HG02885 (cell line): ENCODE measurements around the gene ABCA5.

Experiments
- ATAC-seq: cut with Tn5 transposase; IDR thresholded peaks from one replicate; pipeline ENCODE4 v1.9.1; 2021; ENCODE audit warnings: mild to moderate bottlenecking; ENCODE audit not compliant: unreplicated experiment, poor library complexity

The ABCA5 gene, protein sequence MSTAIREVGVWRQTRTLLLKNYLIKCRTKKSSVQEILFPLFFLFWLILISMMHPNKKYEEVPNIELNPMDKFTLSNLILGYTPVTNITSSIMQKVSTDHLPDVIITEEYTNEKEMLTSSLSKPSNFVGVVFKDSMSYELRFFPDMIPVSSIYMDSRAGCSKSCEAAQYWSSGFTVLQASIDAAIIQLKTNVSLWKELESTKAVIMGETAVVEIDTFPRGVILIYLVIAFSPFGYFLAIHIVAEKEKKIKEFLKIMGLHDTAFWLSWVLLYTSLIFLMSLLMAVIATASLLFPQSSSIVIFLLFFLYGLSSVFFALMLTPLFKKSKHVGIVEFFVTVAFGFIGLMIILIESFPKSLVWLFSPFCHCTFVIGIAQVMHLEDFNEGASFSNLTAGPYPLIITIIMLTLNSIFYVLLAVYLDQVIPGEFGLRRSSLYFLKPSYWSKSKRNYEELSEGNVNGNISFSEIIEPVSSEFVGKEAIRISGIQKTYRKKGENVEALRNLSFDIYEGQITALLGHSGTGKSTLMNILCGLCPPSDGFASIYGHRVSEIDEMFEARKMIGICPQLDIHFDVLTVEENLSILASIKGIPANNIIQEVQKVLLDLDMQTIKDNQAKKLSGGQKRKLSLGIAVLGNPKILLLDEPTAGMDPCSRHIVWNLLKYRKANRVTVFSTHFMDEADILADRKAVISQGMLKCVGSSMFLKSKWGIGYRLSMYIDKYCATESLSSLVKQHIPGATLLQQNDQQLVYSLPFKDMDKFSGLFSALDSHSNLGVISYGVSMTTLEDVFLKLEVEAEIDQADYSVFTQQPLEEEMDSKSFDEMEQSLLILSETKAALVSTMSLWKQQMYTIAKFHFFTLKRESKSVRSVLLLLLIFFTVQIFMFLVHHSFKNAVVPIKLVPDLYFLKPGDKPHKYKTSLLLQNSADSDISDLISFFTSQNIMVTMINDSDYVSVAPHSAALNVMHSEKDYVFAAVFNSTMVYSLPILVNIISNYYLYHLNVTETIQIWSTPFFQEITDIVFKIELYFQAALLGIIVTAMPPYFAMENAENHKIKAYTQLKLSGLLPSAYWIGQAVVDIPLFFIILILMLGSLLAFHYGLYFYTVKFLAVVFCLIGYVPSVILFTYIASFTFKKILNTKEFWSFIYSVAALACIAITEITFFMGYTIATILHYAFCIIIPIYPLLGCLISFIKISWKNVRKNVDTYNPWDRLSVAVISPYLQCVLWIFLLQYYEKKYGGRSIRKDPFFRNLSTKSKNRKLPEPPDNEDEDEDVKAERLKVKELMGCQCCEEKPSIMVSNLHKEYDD (N-terminal part only)

DNA sequence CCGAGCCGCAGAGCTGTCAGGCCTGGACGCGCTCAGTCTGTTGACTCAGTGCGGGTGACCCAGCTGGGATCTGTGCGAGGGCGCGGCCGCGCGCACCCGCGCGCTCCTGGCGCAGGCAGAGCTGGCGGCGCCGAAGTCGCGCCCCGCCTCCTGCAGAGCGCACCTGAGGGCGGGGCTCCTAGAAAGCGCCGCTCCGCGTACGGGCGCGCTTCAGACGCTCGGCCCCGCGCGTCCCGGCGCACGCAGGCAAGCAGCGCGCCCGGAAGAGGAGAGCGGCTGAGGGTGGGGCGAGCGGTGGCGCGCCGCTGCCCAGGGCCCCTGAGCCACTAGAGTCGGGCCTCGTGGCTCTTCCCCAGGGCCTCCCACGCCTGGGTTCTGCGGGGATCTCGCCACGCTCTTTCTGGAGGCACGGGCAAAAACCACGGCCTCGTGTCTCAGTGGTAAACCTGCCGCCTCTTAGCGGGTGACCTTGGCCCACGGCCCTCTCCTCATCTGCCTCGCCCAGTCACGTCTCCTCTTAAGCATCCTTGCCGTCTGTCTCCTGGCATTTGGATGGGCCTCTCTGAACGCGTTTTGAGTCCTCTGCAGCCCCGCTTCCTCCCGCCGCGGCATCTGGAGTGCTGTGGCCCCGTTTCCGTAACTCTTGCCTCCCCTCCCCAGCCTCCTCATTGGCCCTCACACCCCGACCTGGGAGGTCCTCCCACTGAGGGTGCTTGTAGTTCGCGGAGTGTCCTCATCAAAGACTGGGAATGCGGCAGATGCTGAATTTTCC, at the start of gene ABCA5:
Gene ABCA5, minus strand, starts transcription at position 74 of the 772 bp plus-strand sequence. CDS start 12,718 bp downstream, outside the sequence.
- peak; percentile 95 for ATAC-seq

DNA sequence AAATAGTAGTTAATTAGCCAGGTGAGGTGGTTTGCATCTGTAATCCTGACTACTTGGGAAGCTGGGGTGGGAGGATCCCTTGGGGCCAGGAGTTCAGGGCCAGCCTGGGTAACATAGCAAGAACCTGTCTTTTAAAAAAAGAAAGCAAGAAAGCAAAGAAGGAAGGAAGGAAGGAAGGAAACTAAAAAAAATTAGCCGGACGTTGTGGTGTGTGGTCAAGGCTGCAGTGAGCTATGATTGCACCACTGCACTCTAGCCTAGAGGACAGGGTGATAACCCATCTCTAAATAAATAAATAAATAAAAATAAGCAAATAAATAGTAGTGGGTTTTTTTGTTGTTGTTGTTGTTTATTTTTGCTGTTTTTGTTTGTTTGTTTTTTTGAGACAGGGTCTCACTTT, 48.3 kb upstream of the ABCA5 start:
- ATAC-seq: peak; percentile 69

DNA sequence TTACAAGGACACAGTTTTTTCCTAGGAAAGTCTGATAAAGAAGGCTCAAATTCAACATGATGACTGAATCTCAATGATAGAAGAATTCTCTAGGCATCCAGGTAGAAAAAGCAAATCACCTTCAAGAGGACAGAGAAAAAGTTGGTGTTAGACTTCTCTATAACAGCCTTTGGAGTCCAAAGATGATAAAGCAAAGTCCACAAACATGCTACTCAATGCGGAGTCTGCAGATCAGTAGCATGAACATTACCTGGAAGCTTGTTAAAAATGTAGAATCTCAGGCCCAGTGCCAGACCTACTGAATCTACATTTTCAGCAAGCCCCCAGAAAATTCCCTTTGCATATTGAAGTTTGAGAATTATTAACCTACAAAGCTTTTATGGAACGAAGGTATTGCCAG, 46.1 kb upstream of the ABCA5 start:
- no peak for ATAC-seq

DNA sequence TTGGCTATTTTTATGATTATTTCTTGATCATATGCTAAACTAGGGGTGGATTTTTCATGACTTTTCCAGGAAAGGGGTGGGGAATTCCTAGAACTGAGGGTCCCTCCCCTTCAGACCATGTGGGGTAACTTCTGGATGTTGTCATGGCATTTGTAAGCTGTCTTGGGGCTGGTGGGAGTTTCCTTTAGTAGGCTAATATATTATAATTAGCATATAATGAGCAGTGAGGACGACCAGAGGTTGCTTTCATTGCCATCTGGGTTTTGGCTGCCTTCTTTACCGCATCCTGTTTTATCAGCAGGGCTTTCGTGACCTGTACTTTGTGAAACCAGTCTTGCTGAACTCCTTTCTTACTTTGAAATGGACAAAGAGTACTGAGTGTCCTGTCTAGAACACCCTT, 40.4 kb upstream of the ABCA5 start:
- peak; percentile 93 for ATAC-seq

DNA sequence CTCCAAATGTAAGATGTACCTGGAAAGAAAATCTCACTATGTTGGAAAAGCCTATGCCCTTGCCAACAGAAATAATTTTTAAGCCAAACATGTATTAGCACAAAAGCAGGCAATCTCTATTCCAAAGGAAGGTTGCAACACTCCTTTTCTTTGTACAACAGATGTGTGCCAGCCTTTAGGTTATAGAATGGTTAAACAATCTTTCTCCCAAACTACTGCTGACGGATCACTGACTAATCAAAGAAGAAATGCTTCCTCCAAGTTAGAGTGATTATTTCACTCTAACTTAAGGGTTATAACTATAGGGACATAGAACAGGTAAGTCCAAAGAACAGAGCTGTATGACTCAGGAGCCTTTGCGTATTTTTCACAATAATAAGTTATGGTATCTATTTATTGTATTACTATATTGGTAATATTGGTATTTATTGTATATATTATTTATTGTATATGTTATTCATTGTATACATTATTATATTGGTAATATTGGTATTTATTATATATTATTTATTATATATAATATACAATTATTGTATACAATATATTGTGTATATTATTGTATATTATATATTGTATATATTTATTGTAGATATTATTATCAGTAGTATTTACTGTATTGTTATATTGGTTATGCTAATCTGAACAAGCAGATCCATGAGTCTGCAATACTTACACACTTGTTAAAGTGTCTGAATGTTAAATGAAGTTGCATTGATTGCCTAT, 36.7 kb upstream of the ABCA5 start:
- no peak for ATAC-seq

DNA sequence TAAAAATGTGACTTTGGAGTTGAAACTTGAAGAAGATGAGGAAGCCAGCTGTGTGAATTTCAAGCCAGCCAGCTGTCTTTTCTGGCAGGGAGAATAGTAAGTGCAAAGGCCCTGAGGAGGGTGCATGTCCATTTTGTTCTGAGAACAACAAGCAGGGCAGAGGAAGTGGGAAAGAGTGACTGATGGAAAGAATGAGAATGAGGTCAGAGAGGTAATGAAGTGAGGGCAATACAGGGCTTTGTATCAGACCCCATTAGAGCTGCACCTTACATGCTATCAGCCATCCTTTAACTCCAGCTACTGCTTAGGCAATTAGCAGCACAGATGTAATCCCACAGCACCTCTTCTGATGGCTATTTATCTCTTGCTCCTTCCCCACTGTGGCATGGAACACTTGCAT, 34.2 kb upstream of the ABCA5 start:
- ATAC-seq: no peak

DNA sequence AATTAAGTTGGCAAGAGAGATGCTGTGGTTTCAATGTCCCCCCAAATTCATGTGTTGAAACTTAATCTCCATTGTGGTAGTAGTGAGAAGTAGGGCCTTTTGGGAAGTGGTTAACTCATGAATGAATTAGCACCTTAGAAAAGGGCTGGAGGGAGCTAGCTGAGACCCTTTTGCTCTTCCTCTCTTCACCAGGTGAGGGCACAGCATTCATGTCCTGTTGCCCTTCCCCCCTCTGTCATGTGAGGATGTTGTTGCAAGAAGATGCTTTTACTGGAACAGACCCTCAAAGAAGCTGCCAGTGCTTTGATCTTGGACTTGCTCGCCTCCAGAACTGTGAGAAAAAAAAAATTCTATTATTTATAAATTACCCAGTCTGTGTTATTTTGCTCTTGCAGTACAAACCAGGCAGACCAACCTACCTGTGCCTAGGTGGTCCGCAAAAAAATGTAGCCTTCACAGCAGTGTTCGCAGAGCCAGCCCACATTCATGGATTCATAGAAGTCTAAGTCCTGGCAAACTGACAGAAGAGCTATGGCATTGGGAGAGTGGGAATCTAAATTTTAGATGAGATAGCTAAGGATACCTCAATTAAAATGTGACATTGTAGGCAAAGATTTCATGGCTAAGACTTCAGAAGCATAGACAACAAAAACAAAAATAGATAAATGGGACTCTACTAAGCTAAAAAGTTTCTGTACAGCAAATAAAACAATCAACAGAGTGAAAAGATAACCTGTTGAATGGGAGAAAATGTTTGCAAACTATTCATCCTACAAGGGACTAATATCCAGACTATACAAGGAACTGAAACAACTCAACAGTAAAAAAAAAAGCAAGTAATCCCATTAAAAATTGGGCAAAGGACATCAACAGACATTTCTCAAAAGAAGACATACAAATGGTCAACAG, 32.0 kb upstream of the ABCA5 start:
- ATAC-seq: no peak

DNA sequence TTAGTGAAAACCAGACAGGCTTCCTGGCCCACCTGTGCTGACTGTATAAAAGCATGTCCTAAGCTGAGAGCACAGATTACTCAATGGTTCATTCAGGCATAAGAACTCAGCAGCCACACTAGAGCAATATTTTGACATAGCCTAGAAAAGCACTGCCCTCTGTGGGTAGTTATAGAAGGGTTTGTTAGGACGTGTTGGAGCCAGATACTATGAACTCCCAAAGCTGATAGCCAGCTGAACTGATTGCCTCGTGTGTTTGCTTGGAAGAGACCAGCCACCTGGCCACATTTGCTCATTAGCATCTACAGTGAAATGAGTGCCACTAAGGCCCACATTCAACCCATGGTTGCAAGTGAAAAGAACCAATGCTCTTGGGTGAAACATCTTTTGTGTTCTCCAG, 30.8 kb upstream of the ABCA5 start:
- ATAC-seq: no peak

DNA sequence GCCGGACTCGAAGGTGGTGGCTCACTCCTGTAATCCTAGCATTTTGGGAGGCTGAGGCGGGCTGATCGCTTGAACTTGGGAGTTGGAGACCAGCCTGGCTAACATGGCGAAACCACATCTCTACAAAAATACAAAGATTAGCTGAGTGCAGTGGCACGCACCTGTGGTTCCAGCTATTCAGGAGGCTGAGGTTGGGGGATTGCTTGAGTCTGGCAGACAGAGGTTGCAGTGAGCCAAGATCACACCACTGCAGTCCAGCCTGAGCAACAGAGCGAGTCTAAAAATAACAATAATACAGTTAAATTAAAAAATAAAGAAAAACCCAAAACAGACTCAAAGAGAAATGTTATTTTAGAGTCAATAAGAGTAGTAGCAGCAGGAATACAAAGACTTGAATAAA, 29.7 kb upstream of the ABCA5 start:
- ATAC-seq: no peak

DNA sequence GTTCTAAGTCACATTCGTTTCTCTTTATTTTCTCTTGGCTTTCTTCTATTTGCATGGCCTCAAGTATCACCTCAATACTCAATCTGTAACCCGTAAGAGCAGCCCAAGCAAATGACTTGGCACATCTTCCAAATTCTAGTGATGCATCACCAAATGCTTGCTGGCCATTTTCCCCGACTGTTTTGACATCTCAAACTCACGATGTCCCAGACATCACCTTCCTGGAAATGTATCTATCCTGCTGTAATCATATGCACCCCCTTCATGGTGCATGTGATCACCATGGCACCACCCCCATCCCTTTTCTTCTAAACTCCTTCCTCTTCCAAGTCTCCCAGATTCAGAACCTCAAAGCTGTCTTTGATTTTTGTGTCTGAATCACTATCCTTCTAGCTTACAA, 24.0 kb upstream of the ABCA5 start:
- ATAC-seq: no peak

DNA sequence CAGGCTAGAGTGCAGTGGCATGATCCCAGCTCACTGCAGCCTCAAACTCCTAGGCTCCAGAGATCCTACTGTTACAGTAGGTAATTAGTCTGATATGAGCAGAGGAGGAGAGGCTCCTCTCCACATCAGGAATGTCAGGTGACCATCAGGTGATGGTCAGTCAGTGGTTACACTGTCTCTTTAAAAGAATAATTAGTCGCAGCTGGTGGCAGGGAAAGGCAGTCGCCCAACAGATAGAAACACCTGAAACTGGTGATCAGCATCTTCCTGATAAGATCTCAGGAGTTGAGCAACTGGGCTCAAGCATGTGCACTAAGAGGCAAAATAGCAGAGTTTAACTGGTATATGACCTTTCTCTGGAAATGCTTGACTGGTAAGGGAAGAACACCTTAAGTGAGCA, 21.5 kb upstream of the ABCA5 start:
- no peak for ATAC-seq

DNA sequence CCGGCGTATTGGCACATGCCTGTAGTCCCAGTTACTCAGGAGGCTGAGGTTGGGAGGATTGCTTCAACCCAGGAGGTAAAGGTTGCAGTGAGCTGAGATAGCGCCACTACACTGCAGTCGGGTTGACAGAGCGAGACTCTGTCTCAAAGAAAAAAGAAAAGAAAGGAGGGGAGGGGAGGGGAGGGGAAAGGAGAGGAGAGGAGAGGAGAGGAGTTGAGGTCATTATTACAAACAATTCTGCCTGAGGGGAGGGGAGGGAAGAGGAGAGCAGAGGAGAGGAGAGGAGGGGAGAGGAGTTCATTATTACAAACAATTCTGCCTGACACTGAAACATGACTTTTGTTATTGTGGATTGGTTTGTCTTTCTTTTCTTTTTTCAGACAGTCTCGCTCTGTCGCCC, 19.8 kb upstream of the ABCA5 start:
- ATAC-seq: no peak

DNA sequence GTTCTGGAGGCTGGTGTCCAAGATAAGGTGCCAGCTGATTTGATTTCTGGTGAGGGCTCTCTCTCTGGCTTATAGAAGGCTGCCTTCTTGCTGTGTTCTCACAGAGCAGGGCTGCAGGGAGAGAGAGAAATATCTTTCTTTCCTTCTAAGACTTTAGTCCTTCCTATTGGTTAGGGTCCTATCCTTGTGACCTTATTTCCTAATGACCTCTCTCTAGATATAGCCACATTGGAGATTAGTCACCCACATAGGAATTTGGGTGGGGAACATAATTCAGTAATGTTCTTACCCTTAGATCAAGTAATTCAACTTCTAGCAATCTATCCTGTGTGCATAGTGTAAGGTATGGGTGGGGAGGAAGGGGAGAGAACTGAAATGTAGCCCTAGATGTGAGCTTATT, 18.0 kb upstream of the ABCA5 start:
- ATAC-seq: no peak

DNA sequence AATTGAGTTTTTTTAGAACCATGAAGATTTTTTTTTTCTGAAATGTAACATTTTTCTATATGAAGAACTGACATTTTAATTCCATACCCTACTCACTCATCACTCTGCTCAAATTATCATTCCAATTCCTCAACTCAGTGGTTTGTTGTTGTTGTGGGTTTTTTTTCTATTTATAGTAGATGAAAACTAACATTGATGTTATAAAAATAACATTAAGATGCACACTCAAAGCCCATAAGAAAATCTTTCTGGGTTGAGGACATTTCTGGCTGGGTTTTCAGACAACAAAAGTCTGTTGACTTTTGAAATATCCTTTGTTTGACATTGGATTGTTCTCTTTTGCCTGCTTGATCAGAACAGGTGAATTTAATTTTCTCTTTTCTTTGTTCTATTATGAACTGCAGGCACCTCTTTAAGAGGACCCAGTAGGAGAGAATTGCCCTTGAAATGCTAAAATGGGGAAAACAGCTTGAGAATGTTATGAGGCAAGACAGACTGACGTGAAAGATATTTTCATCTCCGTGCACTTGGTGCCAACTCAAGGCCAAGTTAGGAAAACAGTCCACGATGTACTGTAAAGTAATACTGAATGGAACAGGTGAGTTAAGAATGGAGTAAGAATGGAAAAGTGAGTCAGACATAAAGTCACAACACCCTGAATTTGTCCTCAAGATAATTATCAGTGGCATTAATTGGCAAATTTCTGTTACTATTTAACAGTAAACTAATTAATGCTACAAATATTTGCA, 16.1 kb upstream of the ABCA5 start:
- ATAC-seq: no peak

DNA sequence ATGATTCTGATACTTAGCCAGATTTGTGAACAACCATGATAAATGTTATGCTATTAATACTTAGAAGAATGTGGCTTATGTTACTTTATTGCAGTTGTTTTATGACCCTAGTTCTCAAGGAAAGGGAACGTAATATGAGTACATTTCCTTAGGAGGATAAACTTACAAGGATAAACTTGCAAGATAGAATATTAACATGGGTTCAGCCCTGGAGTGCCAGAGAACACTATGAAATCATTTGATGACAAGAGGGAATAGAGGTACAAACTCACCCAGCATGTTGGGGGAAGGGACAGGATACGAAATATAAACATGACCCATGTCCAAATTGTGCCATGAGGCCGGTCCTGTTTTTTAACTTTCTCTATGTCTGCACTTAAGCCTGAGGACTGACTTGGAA, 13.0 kb upstream of the ABCA5 start:
- no peak for ATAC-seq

DNA sequence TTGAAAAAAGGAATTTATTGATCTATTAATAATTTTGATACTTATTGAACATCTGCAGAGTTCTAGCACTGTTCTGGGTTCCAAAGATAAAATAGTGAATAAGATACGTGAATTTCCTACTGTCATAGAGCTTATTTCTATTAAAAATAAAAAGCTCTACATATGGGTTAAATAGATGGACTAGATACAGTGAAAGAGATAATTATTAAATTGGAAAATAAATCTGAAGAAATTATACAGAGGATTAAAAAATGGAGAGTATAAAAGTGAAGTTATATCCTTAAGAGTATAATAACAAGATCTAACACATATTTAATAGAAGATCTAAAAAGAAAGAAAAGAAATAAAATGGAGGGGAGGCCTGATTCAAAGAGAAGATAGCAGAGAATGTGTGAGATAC, 10.1 kb upstream of the ABCA5 start:
- no peak for ATAC-seq

DNA sequence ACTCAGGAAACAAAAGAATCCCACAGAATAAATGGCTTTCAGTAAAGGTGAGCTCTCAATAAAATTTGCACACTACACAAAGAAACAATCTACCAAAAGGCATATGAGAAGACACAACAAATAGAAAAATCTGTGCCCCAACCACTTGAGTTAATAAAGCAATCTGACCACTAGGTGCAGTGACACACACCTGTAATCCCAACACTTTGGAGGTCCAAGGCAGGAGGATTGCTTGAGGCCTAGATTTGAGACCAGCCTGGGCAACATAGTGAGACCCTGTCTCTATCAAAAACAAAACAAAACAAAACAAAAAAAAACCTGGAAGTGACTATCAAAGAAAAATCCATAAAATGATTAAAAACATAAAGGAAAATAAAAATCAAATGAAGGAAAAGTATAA, 9.6 kb upstream of the ABCA5 start:
- ATAC-seq: no peak

DNA sequence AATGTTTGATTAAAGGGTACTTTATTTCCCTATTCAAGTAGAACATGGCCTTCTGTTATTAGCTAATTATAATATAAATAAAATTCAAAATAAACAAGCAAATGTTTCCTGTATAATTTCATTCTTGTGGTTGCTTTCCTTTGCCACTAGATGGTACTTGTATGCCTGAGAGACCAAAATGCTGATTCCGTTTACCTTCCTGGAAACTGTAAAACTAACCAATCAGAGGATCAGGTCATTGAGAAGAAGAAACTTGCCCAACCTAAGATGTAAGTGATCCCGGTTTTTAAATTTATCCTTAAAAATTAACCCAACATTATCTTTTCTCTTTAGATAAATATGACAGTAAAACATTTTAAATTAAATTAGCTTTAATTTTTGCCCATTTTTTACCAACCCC, 8.1 kb upstream of the ABCA5 start:
- ATAC-seq: no peak
